HG03280 (cell line): ENCODE measurements around the gene ADAMTSL3.
"Not testable (repeated sequence)": the region's sequence is repeated elsewhere in the genome, so short reads cannot be mapped to it uniquely, and the experiment has no call there.

Experiments used
- ATAC-seq: cut with Tn5 transposase; IDR thresholded peaks from one replicate; pipeline ENCODE4 v1.9.1; 2021; ENCODE audit warnings: mild to moderate bottlenecking, moderate library complexity; ENCODE audit not compliant: unreplicated experiment

The ADAMTSL3 gene

GRCh38 chr15:83961311-83961710, 307.4 kb downstream of the ADAMTSL3 start:
- ATAC-seq: no peak

- not testable (repeated sequence) for ATAC-seq
Observed at GRCh38 chr15:83964967-83965366, 311.0 kb downstream of the ADAMTSL3 start.

- ATAC-seq: no peak
Observed at GRCh38 chr15:83970295-83970890, 316.5 kb downstream of the ADAMTSL3 start.

GRCh38 chr15:83971992-83972391, 318.1 kb downstream of the ADAMTSL3 start:
- ATAC-seq: no peak

GRCh38 chr15:83973816-83974215, 319.9 kb downstream of the ADAMTSL3 start:
- no peak for ATAC-seq

GRCh38 chr15:83977992-83978391, 324.1 kb downstream of the ADAMTSL3 start:
- ATAC-seq: no peak

DNA sequence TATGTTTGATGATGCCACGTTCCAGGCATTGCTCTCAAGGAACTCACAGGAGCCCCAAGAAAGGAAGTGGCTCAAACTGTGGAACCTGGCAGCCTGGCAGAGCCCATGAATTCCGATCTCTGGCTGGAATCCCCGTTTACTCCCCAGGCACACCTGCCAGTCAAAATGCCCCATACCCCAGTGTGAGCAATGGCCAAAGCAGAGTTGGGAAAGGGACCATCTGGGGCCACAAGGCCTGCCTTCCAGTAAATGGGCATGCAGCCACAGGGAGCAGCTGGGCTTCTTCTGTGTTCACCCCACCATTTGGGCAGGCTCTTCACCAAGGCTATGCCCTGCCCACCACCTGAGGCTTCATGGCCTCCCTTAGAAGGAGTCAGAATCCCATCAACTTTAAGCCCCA, 324.7 kb downstream of the ADAMTSL3 start:
- no peak for ATAC-seq

DNA sequence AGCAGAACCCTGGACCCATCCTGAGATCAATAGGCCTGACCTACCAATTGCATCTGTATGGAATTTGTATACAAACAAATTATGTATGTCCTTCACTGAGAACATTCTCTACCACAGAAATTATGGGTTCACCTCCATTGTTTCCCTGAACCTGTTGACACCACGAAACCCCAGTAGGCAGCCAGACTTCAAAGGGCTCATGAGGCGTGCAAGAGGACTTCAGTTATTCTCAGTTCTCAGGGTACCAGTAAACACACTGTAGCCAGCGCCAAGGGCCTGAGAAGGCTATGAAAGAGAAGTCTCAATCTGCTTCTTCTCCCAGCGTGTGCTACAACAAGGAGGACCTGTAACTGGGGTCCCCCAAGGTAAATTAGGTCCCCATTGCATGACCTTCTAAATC, 326.7 kb downstream of the ADAMTSL3 start:
- no peak for ATAC-seq

GRCh38 chr15:83982748-83983147, 328.8 kb downstream of the ADAMTSL3 start:
- ATAC-seq: no peak

GRCh38 chr15:83983634-83984458, 329.9 kb downstream of the ADAMTSL3 start:
- ATAC-seq: peak; percentile 83

GRCh38 chr15:83984601-83985000, 330.7 kb downstream of the ADAMTSL3 start:
- no peak for ATAC-seq

DNA sequence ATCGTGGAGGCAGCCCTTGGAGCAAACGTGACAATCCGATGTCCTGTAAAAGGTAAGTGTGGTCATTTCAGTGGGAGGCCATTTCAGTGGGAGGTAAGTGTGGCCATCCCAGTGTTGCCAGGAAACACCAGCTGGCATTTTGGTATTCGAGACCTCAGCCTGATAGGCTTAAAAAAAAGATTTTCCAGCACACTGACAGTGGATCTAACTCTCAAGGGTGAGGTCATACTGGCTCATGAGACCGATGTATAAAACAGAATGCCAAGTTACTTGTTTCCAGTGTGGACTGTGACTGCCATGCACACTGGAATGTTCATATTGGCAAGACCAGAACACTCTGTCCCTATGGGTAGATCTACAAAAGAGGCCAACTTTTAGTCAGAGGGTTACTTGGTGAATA, 337.2 kb downstream of the ADAMTSL3 start:
- no peak for ATAC-seq

DNA sequence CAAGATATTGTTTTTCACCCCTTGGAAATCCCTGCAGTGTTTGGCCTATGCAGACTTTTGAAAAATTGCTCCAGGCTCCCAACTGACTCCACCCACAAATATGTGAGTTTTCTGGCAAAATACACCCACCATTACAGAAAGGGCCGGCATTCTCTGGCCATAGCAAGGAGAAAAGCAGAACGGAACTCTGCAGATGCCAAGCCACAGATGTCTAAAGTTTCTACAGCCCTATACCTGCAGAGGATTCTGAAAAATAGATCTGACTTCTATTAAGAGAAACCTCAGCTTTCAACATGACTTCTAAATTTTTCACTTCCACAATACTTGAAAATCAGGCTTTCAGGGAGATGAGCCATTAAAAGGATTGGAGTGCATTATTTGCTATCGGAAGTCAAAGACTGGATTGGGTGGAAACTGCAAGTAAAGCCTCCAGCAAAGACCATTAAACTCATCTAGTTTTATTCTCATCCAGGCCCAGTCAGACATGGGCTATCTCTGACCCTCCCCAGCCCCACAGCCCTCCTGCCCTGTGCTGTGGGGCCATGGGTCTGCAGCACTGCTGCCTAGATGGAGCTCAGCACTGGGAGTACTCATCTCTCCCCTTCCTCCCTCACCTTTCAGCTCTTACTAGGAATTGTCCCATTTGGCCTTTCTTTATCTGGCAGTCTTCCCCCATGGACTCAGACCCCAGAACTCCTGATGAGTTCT, 338.6 kb downstream of the ADAMTSL3 start:
- ATAC-seq: peak; percentile 78

DNA sequence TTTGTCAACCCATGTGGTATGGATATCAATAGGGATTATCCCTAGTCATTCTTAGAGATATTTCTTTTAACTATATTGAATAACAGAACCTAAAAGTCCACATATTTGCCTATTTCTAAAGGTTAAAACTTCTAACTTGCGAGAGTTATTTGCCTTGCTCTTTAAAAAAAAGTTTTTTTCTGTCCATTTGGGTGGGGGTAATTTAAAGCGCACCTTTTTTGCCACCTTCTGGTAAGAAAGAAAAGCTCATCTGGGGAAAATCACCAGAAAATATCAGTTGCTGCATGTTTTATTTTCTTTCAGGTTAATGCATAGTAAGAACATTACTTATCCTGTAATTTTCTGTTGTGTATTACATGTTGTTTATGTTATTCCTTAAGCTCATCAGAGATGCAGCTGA, 339.7 kb downstream of the ADAMTSL3 start:
- ATAC-seq: no peak

- no peak for ATAC-seq
Observed at GRCh38 chr15:83998486-83998885, 344.6 kb downstream of the ADAMTSL3 start.

- no peak for ATAC-seq
Observed at GRCh38 chr15:83999396-84000135, 345.6 kb downstream of the ADAMTSL3 start.

- no peak for ATAC-seq
Observed at GRCh38 chr15:84001037-84001436, 347.1 kb downstream of the ADAMTSL3 start.

- no peak for ATAC-seq
Observed at GRCh38 chr15:84001655-84002054, 347.7 kb downstream of the ADAMTSL3 start.

- no peak for ATAC-seq
Observed at GRCh38 chr15:84003791-84004503, 350.0 kb downstream of the ADAMTSL3 start.

- no peak for ATAC-seq
Observed at GRCh38 chr15:84006421-84006820, 352.5 kb downstream of the ADAMTSL3 start.

DNA sequence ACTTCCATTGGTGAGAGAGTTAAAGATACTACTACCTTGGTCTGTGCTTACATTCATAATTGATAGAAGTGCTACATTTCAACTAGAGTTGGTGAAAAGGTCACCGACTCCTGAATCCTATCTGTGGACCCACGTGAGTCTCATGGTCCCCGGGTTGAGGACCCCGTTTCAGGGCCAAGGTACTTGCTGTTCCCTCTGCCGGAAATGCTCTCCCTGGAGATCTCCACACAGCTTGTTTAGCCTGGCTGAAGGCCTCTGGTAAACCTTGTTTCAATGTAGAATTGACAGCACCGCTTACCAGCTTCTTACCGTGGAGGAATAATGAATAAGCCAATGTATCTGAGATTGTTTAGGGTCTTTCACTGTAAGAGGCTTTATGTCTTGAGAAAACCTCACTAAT, 355.7 kb downstream of the ADAMTSL3 start:
- ATAC-seq: no peak
